Spleen (tissue), 11 donors: Measurements from ENCODE around the gene COG6. TPM values are rescaled to one million over a fixed set of nuclear protein-coding genes. Genes with fewer than 3 reads are reported as not detected.

Source experiments
- DNase-seq: peaks from one replicate; pipeline ENCODE4 v3.0.0-alpha.2; 2020
- H3K27ac ChIP-seq, 8 donors: fragments of 200-600 bp; sonication (generic) in 7 of 8; 1 replicate in 4 of 8; 2 replicates in 4 of 8; pipeline versions ENCODE4 v1.5.0 to v1.8.0; 2016 to 2021; ENCODE audit warnings: inconsistent platforms in 4 of 8, mild to moderate bottlenecking in 4 of 8, moderate library complexity in 1 of 8
- H3K27me3 ChIP-seq, 7 donors: fragments of 200-600 bp; sonication (generic) in 6 of 7; replicated peaks in 1 of 7; 1 replicate in 4 of 7; 2 replicates in 3 of 7; pipeline versions ENCODE4 v1.5.0 to v1.8.0; 2016 to 2021; ENCODE audit warnings: inconsistent platforms in 3 of 7, mild to moderate bottlenecking in 1 of 7
- H3K36me3 ChIP-seq, 6 donors: fragments of 200-600 bp; sonication (generic) in 5 of 6; 1 replicate in 4 of 6; 2 replicates in 2 of 6; pipeline versions ENCODE4 v1.5.0 to v1.8.0; 2016 to 2021; ENCODE audit warnings: inconsistent platforms in 2 of 6
- H3K4me1 ChIP-seq, 6 donors: fragments of 200-600 bp; sonication (generic) in 5 of 6; 1 replicate in 3 of 6; 2 replicates in 3 of 6; pipeline versions ENCODE4 v1.5.0 to v1.8.0; 2016 to 2021; ENCODE audit warnings: inconsistent platforms in 3 of 6
- H3K4me3 ChIP-seq, 8 donors: fragments of 200-600 bp; sonication (generic) in 7 of 8; 1 replicate in 4 of 8; 2 replicates in 4 of 8; pipeline versions ENCODE4 v1.5.0 to v1.8.0; 2016 to 2021; ENCODE audit warnings: inconsistent platforms in 4 of 8, mild to moderate bottlenecking in 4 of 8, moderate library complexity in 2 of 8
- H3K9me3 ChIP-seq, 8 donors: fragments of 200-600 bp; sonication (generic) in 7 of 8; 1 replicate in 4 of 8; 2 replicates in 4 of 8; pipeline versions ENCODE4 v1.5.0 to v1.8.0; 2016 to 2021; ENCODE audit warnings: inconsistent platforms in 4 of 8
- POLR2A ChIP-seq, 3 donors: fragments of 450-650 bp; IDR thresholded peaks; one replicate each; pipeline ENCODE4 v1.5.1; 2017; ENCODE audit warnings: antibody characterized with exemption in 3 of 3, mild to moderate bottlenecking in 1 of 3
- POLR2AphosphoS5 ChIP-seq, 3 donors: sonication (generic); formaldehyde crosslinking; IDR thresholded peaks; one replicate each; pipeline ENCODE4 v1.5.1; 2017; ENCODE audit warnings: antibody characterized with exemption in 3 of 3
- WGBS, 5 donors: extraction: QIAGEN DNeasy Blood & Tissue Kit in 3 of 5; methylation state at CpG; one replicate each; pipeline versions ENCODE4 v1.1.5 to v1.1.7; 2013 to 2018; 5-methylcytosine and 5-hydroxymethylcytosine counted together
- intact Hi-C: fragments of 100-400 bp; cut with DNase I; formaldehyde crosslinking; loops from one replicate; pipeline ENCODE4 v1.15.0; 2023; ENCODE audit warnings: low total_unique reads
- polyA plus RNA-seq, 3 donors: library from polyadenylated mRNA; stranded (reverse); fragments of 200-250 nt; gene quantifications; one replicate each; pipeline ENCODE4 v1.2.1, GENCODE V29; 2013
- total RNA-seq, 7 donors: library from RNA; depleted of rRNA in 3 of 7; stranded (reverse); fragments of >200 nt in 3 of 7; fragmentation: NEBNext Ultra II Directional in 4 of 7; extraction: Animal tissue kit (Norgen Biotek cat#: 25700) in 4 of 7; gene quantifications; one replicate each; pipeline versions ENCODE4 v1.1.0 to v1.2.1, GENCODE V29; 2016 to 2021
- TF ChIP-seq, protein P1 (sequence below), 11 experiments: fragments of 200-600 bp in 7 of 11; fragments of 450-650 bp in 4 of 11; sonication (generic) in 4 of 11; IDR thresholded peaks in 8 of 11; conservative IDR thresholded peaks in 3 of 11; 1 replicate in 7 of 11; 2 replicates in 4 of 11; pipeline versions ENCODE4 v1.4.0 to v1.8.0; 2016 to 2021; ENCODE audit warnings: antibody characterized with exemption in 11 of 11, inconsistent platforms in 4 of 11, mild to moderate bottlenecking in 1 of 11
- donor health status: healthy with polysubstance abuse.
- donor health status: DM: no; HTN: no; CAD: no; lungs with moderate emphysema.
- donor health status: DM: no; HTN: no; CAD: no.
- donor health status: Bipolar disorder and iron deficiency.
- donor health status: healthy.
- donor health status: DM: no; HTN: no; CAD: no.
- donor health status: DM: yes; HTN: yes; CAD: no.

Gene COG6
- total and polyA plus RNA-seq, 10 donors = 5.7 to 41.9 (median 23.8) TPM

DNA sequence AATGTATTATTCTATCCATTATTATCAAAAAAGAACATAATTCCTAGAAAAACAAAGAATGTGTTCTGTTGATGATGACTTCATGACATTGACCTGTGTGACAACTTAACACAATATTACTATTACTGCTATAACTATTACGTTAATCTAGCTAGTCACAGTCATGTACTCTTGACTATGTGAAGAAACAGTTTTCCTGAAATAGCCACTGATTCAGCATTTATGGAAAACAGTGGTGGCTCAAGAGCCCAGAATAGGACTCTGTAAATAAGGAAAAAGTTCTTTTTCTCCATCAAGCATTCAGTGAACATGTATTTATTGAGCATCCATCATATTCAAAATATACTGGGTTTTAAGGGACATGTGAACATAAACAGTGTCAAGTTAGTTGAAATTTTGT, 93.5 kb downstream of the COG6 start:
- intact Hi-C loops = no loop called here
- no peaks in the 10 kb centered on the region for H3K4me1 ChIP-seq
- no peak for TF ChIP-seq POLR2A (IDR thresholded peaks at IDR 0.05)
- TF ChIP-seq POLR2AphosphoS5 (IDR thresholded peaks at IDR 0.05) = no peak
- no peaks in the 10 kb centered on the region for H3K27me3 ChIP-seq
- WGBS, 5 donors = 41 to 97% (median 44%) methylated on average over 1 of the region's 1 CpG
- peaks cover 0 to 13% (median 5%) of the 10 kb centered on the region in 8 donors for H3K9me3 ChIP-seq
- no peak overlapping the region for H3K27ac ChIP-seq
- DNase-seq = no peak
- H3K36me3 ChIP-seq = peaks cover 0 to 31% (median 0%) of the 10 kb centered on the region in 6 donors
- H3K4me3 ChIP-seq = no peak overlapping the region

DNA sequence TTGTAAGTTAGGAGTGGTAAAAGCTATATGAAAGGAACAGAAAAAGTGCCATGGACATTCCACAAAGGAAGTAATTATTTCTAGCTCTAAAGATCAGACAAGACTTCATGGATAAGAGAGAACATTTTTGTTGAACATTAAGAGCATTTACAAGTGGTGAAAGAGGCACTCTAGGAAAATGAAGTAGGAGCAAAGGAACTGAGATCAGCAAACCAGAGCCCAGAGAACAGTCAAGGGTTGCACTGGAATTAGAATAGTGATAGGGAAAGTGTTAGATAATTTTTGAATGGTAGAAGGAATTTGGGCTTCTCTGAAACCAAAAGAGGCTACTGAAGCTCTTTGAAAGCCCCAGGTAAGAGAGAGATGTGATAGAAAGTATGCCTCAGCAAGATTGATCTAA, 94.1 kb downstream of the COG6 start:
- no peaks in the 10 kb centered on the region for H3K27me3 ChIP-seq
- H3K4me1 ChIP-seq = no peaks in the 10 kb centered on the region
- DNase-seq = no peak
- peaks cover 0 to 31% (median 0%) of the 10 kb centered on the region in 6 donors for H3K36me3 ChIP-seq
- intact Hi-C loops = no loop called here
- no peak overlapping the region for H3K4me3 ChIP-seq
- no peak overlapping the region for H3K27ac ChIP-seq
- H3K9me3 ChIP-seq = peaks cover 0 to 11% (median 5%) of the 10 kb centered on the region in 8 donors
- TF ChIP-seq POLR2AphosphoS5 (IDR thresholded peaks at IDR 0.05) (no peak), POLR2A (IDR thresholded peaks at IDR 0.05) (no peak)

DNA sequence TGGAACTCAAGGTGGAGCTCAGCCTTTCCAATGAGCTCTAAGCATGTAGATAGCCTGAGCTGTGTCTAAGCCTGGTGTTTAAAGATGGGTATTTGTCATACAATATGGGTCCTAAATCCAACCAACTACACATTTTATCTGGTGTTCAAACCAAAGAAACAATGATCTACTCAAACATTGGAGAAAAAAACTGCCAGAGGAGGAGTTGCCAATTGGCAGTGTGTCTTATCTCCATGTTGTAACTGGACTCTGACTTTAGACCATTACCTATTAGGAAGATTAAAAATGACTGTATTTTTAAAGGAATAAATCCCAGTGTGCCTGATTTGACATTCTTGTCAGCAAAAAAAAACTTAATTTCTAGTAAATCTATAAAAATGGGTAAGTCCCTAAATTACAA, 96.3 kb downstream of the COG6 start:
- Histone ChIP-seq H3K4me3 (no peak overlapping the region), H3K9me3 (no peaks in the 10 kb centered on the region), H3K27ac (no peak overlapping the region), H3K27me3 (no peaks in the 10 kb centered on the region), H3K36me3 (peaks cover 0 to 31% (median 0%) of the 10 kb centered on the region in 6 donors), H3K4me1 (no peaks in the 10 kb centered on the region)
- intact Hi-C loops = no loop called here
- no peak for DNase-seq
- no peak for TF ChIP-seq POLR2AphosphoS5 (IDR thresholded peaks at IDR 0.05)
- no peak for TF ChIP-seq POLR2A (IDR thresholded peaks at IDR 0.05)
- TF ChIP-seq, protein P1, sequence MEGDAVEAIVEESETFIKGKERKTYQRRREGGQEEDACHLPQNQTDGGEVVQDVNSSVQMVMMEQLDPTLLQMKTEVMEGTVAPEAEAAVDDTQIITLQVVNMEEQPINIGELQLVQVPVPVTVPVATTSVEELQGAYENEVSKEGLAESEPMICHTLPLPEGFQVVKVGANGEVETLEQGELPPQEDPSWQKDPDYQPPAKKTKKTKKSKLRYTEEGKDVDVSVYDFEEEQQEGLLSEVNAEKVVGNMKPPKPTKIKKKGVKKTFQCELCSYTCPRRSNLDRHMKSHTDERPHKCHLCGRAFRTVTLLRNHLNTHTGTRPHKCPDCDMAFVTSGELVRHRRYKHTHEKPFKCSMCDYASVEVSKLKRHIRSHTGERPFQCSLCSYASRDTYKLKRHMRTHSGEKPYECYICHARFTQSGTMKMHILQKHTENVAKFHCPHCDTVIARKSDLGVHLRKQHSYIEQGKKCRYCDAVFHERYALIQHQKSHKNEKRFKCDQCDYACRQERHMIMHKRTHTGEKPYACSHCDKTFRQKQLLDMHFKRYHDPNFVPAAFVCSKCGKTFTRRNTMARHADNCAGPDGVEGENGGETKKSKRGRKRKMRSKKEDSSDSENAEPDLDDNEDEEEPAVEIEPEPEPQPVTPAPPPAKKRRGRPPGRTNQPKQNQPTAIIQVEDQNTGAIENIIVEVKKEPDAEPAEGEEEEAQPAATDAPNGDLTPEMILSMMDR (IDR thresholded peaks at IDR 0.05 in 8 of 11, conservative IDR thresholded peaks at IDR 0.05 in 3 of 11) = no peak

DNA sequence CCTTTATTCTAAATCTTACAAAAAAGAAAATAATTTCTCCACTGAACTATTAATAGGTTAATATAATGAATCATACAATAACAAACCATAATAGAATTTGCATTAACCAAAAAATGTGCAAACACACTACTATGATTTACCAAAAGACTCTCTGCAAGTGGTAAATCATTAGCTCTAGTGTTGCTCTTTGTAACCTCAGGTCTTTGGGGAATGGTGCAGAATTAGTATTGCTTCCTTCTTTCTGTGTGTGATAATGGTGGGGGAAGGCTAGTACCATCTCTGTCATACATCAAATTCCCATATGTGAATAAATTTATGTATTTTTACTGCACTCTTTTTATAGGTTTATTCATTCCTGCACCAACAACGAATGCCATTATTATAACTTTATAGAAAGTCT, 105.1 kb downstream of the COG6 start:
- Histone ChIP-seq H3K27me3 (no peaks in the 10 kb centered on the region), H3K27ac (no peak overlapping the region)
- intact Hi-C loops = loop anchor here (10.0 kb wide), 1 partner anchor 924 kb away; no protein-coding TSS in a partner anchor

DNA sequence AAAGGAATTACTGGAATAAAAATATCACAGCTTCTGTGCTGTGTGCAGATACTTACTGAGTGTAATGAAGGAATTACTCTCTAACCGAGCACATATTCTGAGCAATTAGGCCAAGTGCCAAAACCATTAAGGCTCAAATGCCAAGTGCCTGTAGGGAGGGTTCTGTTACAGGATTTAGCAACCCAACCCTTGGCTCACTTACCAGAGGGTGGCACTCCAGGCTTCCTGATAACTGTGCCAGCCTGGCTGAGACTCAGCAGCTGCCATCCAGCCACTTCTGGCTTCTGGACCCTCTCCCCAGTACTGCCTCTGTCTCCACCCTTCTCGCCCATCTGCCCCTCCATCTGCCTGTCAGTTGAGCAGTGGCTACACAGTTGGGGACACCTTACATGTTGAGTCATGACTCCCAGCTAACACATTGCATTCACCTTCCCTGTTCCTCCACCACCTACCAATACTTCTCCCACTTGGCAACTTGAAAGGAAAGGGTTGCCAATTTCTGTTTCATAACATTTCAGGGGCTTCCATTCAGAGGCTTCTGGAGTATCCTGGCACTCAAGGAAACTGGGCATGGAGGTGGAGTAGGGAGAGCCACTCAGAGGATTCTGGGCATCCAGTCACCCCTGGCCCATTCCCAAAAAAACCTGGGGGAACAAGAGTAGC, 110.5 kb downstream of the COG6 start:
- H3K9me3 ChIP-seq = peaks cover 0 to 11% (median 0%) of the 10 kb centered on the region in 8 donors
- no peak for DNase-seq
- WGBS, 5 donors = 47 to 64% (median 49%) methylated on average over 2 of the region's 2 CpGs
- intact Hi-C loops = loop anchor here (10.0 kb wide), 1 partner anchor 919 kb away; no protein-coding TSS in a partner anchor
- TF ChIP-seq, protein P1 (IDR thresholded peaks at IDR 0.05 in 8 of 11, conservative IDR thresholded peaks at IDR 0.05 in 3 of 11) = peak in 5 of 11 experiments; percentile 13 to 48 (median 22)
- TF ChIP-seq POLR2A (IDR thresholded peaks at IDR 0.05) (no peak), POLR2AphosphoS5 (IDR thresholded peaks at IDR 0.05) (no peak)
- H3K36me3 ChIP-seq = no peaks in the 10 kb centered on the region
- H3K27ac ChIP-seq = no peak overlapping the region
- no peak overlapping the region for H3K4me3 ChIP-seq
- H3K4me1 ChIP-seq = peaks cover 0 to 8% (median 4%) of the 10 kb centered on the region in 6 donors
- no peaks in the 10 kb centered on the region for H3K27me3 ChIP-seq

More for the DNA sequence above, 105.1 kb downstream of the COG6 start:
- DNase-seq = no peak
- Histone ChIP-seq H3K9me3 (peaks cover 0 to 11% (median 0%) of the 10 kb centered on the region in 8 donors), H3K4me3 (no peak overlapping the region), H3K4me1 (peaks cover 0 to under 1% (median 0%) of the 10 kb centered on the region in 6 donors), H3K36me3 (no peaks in the 10 kb centered on the region)
- TF ChIP-seq POLR2A (IDR thresholded peaks at IDR 0.05) (no peak), POLR2AphosphoS5 (IDR thresholded peaks at IDR 0.05) (no peak)
- TF ChIP-seq, protein P1 (IDR thresholded peaks at IDR 0.05 in 8 of 11, conservative IDR thresholded peaks at IDR 0.05 in 3 of 11) = no peak
- WGBS, 5 donors = 58 to 87% (median 75%) methylated on average over 1 of the region's 1 CpG
